CD8-positive, alpha-beta memory T cell (primary cell): ENCODE results near the gene MRPL1. TPM values are rescaled to one million over a fixed set of nuclear protein-coding genes. Genes with fewer than 3 reads are reported as not detected.

ENCODE experiments used
- CTCF ChIA-PET: fragments of 350-600 bp; sonication (Branson Sonifier 250); formaldehyde crosslinking; loops from one replicate; lab custom pipeline; 2021; ENCODE audit warnings: antibody characterized with exemption; lab: Charles Lee
- POLR2A ChIA-PET: fragments of 350-600 bp; sonication (Branson Sonifier 250); formaldehyde crosslinking; loops from one replicate; lab custom pipeline; 2021; ENCODE audit warnings: antibody characterized with exemption; lab: Charles Lee
- DNase-seq, 5 donors: peaks; one replicate each; pipeline versions ENCODE4 v3.0.0 to v3.0.0-alpha.2; 2020 to 2022; ENCODE audit warnings: mixed read lengths in 1 of 5
- H3K27ac ChIP-seq: one replicate; pipeline ENCODE4 v1.7.0; 2013; ENCODE audit warnings: low read depth, mild to moderate bottlenecking, low read length, moderate library complexity
- H3K27me3 ChIP-seq: 2 replicates; pipeline ENCODE4 v1.7.0; 2013; ENCODE audit warnings: low read length, mild to moderate bottlenecking; ENCODE audit not compliant: insufficient read depth, poor library complexity, severe bottlenecking
- H3K36me3 ChIP-seq: 2 replicates; pipeline ENCODE4 v1.7.0; 2013; ENCODE audit warnings: mild to moderate bottlenecking, low read length, moderate library complexity; ENCODE audit not compliant: insufficient read depth
- H3K4me1 ChIP-seq: 2 replicates; pipeline ENCODE4 v1.7.0; 2013; ENCODE audit warnings: mild to moderate bottlenecking, low read length, moderate library complexity; ENCODE audit not compliant: insufficient read depth
- H3K4me3 ChIP-seq: 2 replicates; pipeline ENCODE4 v1.7.0; 2013; ENCODE audit warnings: mild to moderate bottlenecking, low read length
- H3K9me3 ChIP-seq: 2 replicates; pipeline ENCODE4 v1.7.0; 2013; ENCODE audit warnings: mild to moderate bottlenecking, low read length
- H3K27ac Mint-ChIP-seq, 8 donors: one replicate each; pipeline ENCODE4 v1.8.0; 2020 to 2021; ENCODE audit warnings: mixed read lengths in 8 of 8, mild to moderate bottlenecking in 6 of 8, inconsistent platforms in 3 of 8, moderate library complexity in 3 of 8
- H3K27me3 Mint-ChIP-seq, 2 donors: one replicate each; pipeline ENCODE4 v1.8.0; 2020 to 2021; ENCODE audit warnings: mixed read lengths in 2 of 2, mild to moderate bottlenecking in 1 of 2, moderate library complexity in 1 of 2
- H3K36me3 Mint-ChIP-seq, 3 donors: one replicate each; pipeline ENCODE4 v1.8.0; 2020 to 2021; ENCODE audit warnings: mixed read lengths in 3 of 3, inconsistent platforms in 1 of 3, mild to moderate bottlenecking in 1 of 3
- H3K4me1 Mint-ChIP-seq, 3 donors: one replicate each; pipeline ENCODE4 v1.8.0; 2020 to 2021; ENCODE audit warnings: mixed read lengths in 3 of 3, inconsistent platforms in 1 of 3, mild to moderate bottlenecking in 1 of 3
- H3K4me3 Mint-ChIP-seq, 7 donors: one replicate each; pipeline ENCODE4 v1.8.0; 2020 to 2021; ENCODE audit warnings: mixed read lengths in 7 of 7, mild to moderate bottlenecking in 6 of 7, moderate library complexity in 4 of 7, inconsistent platforms in 2 of 7
- H3K9me3 Mint-ChIP-seq, 5 donors: one replicate each; pipeline ENCODE4 v1.8.0; 2020 to 2022; ENCODE audit warnings: mixed read lengths in 5 of 5, mild to moderate bottlenecking in 3 of 5, moderate library complexity in 2 of 5, inconsistent platforms in 1 of 5
- polyA plus RNA-seq: library from polyadenylated mRNA; unstranded; fragments of 300-500 nt; fragmentation: Illumina TruSeq; gene quantifications from one replicate; pipeline ENCODE4 v1.2.3, GENCODE V29; 2021
- total RNA-seq, 2 experiments: library from RNA; stranded (reverse); gene quantifications; one replicate each; pipeline ENCODE4 v1.2.3, GENCODE V29; 2021

The MRPL1 gene
- total RNA-seq = 10 to 100 TPM; 88.4 to 93.8 TPM
- 26.5 TPM for polyA plus RNA-seq

DNA sequence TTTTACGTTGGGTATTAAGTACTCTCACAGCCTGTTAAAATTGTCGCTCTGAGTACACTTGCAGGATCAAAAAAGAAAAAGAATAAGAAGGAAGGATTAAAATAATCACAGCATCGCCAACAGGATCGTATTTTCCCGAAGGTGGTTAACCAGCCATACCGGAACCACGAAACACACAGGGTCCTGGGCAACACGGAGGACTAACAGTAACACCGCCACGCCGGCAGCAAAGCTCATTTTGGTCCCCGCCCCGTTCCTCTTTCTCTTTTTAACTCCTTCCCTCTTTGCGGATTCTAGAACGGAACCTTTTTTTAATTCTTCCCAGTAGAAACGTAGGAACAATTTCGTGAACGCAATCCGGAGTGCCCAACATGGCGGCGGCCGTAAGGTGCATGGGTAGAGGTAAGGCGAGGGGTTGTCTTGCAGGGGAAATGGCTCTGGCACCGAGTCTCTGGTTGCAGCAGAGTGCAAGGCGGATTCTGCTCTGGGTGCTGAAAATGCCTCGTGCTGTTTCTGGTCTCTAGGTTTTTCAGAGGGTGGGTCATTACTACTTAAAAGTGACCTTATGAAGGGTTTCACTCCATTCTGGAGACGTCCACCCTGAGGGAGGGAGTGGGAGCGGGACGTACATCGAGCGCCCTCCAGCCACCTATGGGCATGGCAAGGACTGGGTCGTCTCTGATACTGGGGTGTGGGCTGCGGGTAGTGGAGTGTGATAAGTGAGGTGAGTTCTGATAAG lies at the start of gene MRPL1:
TSS of gene MRPL1 (plus strand) at position 353 of the 739 bp plus-strand sequence. CDS start at position 372, 19 bp downstream.
- Histone ChIP-seq H3K27me3 (no peaks in the 10 kb centered on the region), H3K4me3 (peak within 1 kb of the TSS; percentile 89), H3K36me3 (no peaks in the 10 kb centered on the region), H3K4me1 (peaks cover 34% of the 10 kb centered on the region), H3K9me3 (no peaks in the 10 kb centered on the region), H3K27ac (peak within 1 kb of the TSS; percentile 100)
- H3K27ac Mint-ChIP-seq = peak within 1 kb of the TSS; percentile 99 to 100 (median 99)
- H3K36me3 Mint-ChIP-seq = peaks cover 0 to 38% (median 2%) of the 10 kb centered on the region in 3 donors
- POLR2A ChIA-PET = interaction anchor here (0.5 to 10.6 kb wide), 15 partner anchors 10 to 1922 kb away, joined by 3 to 394 read pairs (median 4); partner anchors contain the start of genes CCNI, CNOT6L and NAAA
- H3K4me3 Mint-ChIP-seq = peak within 1 kb of the TSS; percentile 92 to 97 (median 96)
- CTCF ChIA-PET = interaction anchor here (0.8 to 4.3 kb wide), 18 partner anchors 9 to 786 kb away, joined by 3 to 68 read pairs (median 4); partner anchors contain the start of gene CNOT6L
- DNase-seq = peak; percentile 81 to 92 (median 91)
- H3K4me1 Mint-ChIP-seq = peaks cover 51 to 86% (median 76%) of the 10 kb centered on the region in 3 donors
- H3K27me3 Mint-ChIP-seq = peaks cover 0 to 12% of the 10 kb centered on the region in 2 donors
- peaks cover 0 to 4% (median 3%) of the 10 kb centered on the region in 5 donors for H3K9me3 Mint-ChIP-seq

DNA sequence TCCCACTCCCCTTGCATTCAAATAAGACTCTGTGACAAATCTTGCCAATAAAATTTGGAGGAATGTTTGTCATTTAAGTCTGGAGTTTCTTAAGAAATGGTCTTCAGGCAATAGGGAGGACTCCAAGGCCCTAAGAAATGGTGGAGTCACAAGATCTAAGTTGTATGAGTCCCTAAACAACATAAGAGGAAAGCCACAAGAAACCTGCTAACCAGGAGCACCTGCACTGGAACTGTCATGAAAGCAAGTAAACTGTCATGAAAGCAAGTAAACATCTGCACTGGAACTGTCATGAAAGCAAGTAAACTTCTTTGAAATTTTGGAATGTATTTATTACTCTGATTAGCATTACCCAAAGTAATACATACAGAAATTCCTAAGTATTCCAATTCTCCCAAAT lies 47.0 kb upstream of the MRPL1 start:
- Histone ChIP-seq H3K9me3 (no peaks in the 10 kb centered on the region), H3K27me3 (no peaks in the 10 kb centered on the region), H3K27ac (no peak overlapping the region), H3K4me3 (peak overlapping the region; percentile 24), H3K36me3 (no peaks in the 10 kb centered on the region), H3K4me1 (peaks cover 62% of the 10 kb centered on the region)
- peaks cover 68 to 75% (median 70%) of the 10 kb centered on the region in 3 donors for H3K4me1 Mint-ChIP-seq
- DNase-seq = no peak
- H3K9me3 Mint-ChIP-seq = peaks cover 0 to 6% (median 2%) of the 10 kb centered on the region in 5 donors
- CTCF ChIA-PET = no interaction called here
- H3K27ac Mint-ChIP-seq = peak overlapping the region in 7 of 8 donors; percentile 0 to 63 (median 44)
- H3K4me3 Mint-ChIP-seq = peak overlapping the region; percentile 38 to 81 (median 74)
- H3K36me3 Mint-ChIP-seq = peaks cover 4 to 71% (median 13%) of the 10 kb centered on the region in 3 donors
- H3K27me3 Mint-ChIP-seq = peaks cover 0 to 8% of the 10 kb centered on the region in 2 donors
- POLR2A ChIA-PET = interaction anchor here (8.0 kb wide), 1 partner anchor 44 kb away, joined by 394 read pairs; the partner anchor contains the start of gene MRPL1

DNA sequence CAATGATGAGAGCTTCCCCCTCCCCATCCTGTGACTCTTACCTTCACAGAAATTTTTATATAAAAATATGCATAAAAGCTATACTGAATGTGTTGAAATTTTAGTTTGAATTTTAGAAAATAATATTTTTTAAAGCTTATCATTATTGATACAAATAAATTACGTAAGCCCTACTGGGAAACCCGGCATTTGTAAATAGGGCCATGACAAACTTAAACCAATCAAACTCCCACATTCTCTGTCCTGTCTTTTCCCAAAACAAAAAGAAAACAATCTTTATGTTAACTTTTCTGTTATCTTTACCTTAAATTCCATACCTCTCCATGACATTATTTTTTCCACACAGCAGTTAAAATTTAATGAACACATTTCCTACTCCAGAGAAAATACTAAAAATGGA lies 46.1 kb upstream of the MRPL1 start:
- Mint-ChIP-seq H3K4me3 (peak overlapping the region; percentile 59 to 99 (median 75)), H3K27ac (peak overlapping the region in 5 of 8 donors; percentile 37 to 97 (median 68)), H3K4me1 (peaks cover 68 to 75% (median 70%) of the 10 kb centered on the region in 3 donors), H3K36me3 (peaks cover 4 to 66% (median 12%) of the 10 kb centered on the region in 3 donors), H3K27me3 (peaks cover 0 to 8% of the 10 kb centered on the region in 2 donors), H3K9me3 (peaks cover 0 to 6% (median 2%) of the 10 kb centered on the region in 5 donors)
- Histone ChIP-seq H3K27me3 (no peaks in the 10 kb centered on the region), H3K27ac (no peak overlapping the region), H3K9me3 (no peaks in the 10 kb centered on the region), H3K36me3 (no peaks in the 10 kb centered on the region), H3K4me1 (peaks cover 60% of the 10 kb centered on the region), H3K4me3 (no peak overlapping the region)
- POLR2A ChIA-PET = interaction anchor here (8.0 kb wide), 1 partner anchor 43 kb away, joined by 394 read pairs; the partner anchor contains the start of gene MRPL1
- DNase-seq = no peak
- CTCF ChIA-PET = interaction anchor here (3.2 kb wide), 1 partner anchor 46 kb away, joined by 40 read pairs; the partner anchor contains the start of gene MRPL1

DNA sequence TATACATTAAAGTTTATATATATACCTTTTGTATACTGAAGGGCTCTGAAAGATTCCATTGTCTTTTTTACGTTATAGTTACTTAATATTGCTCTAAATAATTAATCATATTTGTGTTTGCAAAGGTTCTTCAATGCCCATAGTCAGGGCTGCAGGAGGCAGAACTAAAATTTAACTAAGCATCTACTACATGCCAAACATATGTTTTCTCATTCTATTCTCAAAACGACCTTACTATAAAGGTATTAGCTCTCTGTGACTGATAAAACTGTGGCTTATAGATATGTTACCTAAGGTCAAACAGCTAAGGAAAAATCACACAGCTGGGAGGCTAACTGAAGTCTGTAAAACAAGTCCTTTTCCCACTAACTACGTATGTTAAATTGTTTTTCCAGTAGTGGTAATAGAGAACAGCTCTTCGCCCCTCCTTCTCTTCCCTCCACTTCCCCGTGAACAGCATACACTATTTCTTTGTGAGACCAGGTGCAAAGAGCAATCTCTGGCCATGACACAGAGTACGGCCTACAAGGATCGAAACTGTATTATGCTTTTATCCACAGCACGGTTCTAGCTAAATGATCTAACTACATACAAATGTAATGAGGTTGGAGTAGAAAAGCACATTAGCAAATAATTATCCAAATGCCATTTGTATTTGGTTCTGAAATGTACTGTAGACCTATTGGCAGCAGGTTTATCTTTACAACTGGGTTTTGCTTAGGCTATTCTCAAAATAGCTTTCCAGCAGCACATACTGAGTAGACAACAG lies 45.1 kb upstream of the MRPL1 start:
- no peak for DNase-seq
- Mint-ChIP-seq H3K4me3 (peak overlapping the region; percentile 86 to 100 (median 98)), H3K36me3 (peaks cover 4 to 58% (median 7%) of the 10 kb centered on the region in 3 donors), H3K4me1 (peaks cover 68 to 78% (median 71%) of the 10 kb centered on the region in 3 donors), H3K27ac (peak overlapping the region; percentile 92 to 99 (median 98)), H3K9me3 (peaks cover 0 to 6% (median 2%) of the 10 kb centered on the region in 5 donors), H3K27me3 (peaks cover 0 to 8% of the 10 kb centered on the region in 2 donors)
- Histone ChIP-seq H3K36me3 (no peaks in the 10 kb centered on the region), H3K27me3 (no peaks in the 10 kb centered on the region), H3K9me3 (no peaks in the 10 kb centered on the region), H3K4me3 (peak overlapping the region; percentile 75), H3K27ac (peak overlapping the region; percentile 92), H3K4me1 (peaks cover 60% of the 10 kb centered on the region)
- POLR2A ChIA-PET = interaction anchor here (0.8 to 8.0 kb wide), 5 partner anchors 16 to 42 kb away, joined by 3 to 394 read pairs (median 9); partner anchors contain the start of gene MRPL1
- CTCF ChIA-PET = interaction anchor here (0.6 to 3.2 kb wide), 6 partner anchors 8 to 45 kb away, joined by 3 to 40 read pairs (median 8); partner anchors contain the start of gene MRPL1

DNA sequence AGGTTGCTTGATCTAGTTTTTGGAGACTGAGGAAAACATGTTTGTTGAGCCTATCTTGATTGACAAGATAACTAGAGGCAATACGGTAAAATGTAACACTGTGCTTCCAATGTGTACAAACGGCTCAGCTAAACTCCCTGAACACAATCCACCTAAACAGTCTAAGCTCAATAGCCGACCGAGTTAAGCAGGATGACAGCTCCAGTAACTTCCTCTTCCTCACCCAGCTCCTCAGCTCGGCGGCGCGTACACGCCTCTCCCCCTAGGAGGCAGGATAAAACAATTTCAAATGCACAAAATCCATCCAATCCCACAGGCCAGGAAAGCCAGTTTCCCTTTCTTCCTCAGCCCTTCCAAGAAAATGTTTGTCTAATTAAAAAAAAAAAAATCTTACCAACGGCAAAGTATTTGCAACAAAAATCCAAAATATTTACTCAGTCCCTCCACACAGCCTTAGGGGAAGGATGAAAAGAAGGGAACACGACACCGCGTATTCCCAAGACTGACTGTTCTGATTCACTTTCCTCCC lies 44.5 kb upstream of the MRPL1 start:
- H3K4me1 ChIP-seq = peaks cover 61% of the 10 kb centered on the region
- no peaks in the 10 kb centered on the region for H3K27me3 ChIP-seq
- ChIA-PET CTCF (interaction anchor here (0.6 to 3.2 kb wide), 6 partner anchors 9 to 44 kb away, joined by 3 to 40 read pairs (median 8); partner anchors contain the start of gene MRPL1), POLR2A (interaction anchor here (0.8 to 8.0 kb wide), 6 partner anchors 17 to 42 kb away, joined by 3 to 394 read pairs (median 11); partner anchors contain the start of gene MRPL1)
- peak; percentile 30 to 62 (median 42) for DNase-seq
- peaks cover 0 to 6% (median 2%) of the 10 kb centered on the region in 5 donors for H3K9me3 Mint-ChIP-seq
- peaks cover 0 to 8% of the 10 kb centered on the region in 2 donors for H3K27me3 Mint-ChIP-seq
- H3K27ac ChIP-seq = peak overlapping the region; percentile 92
- H3K4me1 Mint-ChIP-seq = peaks cover 61 to 78% (median 71%) of the 10 kb centered on the region in 3 donors
- H3K27ac Mint-ChIP-seq = peak overlapping the region; percentile 92 to 99 (median 98)
- no peaks in the 10 kb centered on the region for H3K9me3 ChIP-seq
- peaks cover 4 to 53% (median 7%) of the 10 kb centered on the region in 3 donors for H3K36me3 Mint-ChIP-seq
- H3K36me3 ChIP-seq = no peaks in the 10 kb centered on the region
- H3K4me3 Mint-ChIP-seq = peak overlapping the region; percentile 86 to 100 (median 98)
- H3K4me3 ChIP-seq = peak overlapping the region; percentile 75

DNA sequence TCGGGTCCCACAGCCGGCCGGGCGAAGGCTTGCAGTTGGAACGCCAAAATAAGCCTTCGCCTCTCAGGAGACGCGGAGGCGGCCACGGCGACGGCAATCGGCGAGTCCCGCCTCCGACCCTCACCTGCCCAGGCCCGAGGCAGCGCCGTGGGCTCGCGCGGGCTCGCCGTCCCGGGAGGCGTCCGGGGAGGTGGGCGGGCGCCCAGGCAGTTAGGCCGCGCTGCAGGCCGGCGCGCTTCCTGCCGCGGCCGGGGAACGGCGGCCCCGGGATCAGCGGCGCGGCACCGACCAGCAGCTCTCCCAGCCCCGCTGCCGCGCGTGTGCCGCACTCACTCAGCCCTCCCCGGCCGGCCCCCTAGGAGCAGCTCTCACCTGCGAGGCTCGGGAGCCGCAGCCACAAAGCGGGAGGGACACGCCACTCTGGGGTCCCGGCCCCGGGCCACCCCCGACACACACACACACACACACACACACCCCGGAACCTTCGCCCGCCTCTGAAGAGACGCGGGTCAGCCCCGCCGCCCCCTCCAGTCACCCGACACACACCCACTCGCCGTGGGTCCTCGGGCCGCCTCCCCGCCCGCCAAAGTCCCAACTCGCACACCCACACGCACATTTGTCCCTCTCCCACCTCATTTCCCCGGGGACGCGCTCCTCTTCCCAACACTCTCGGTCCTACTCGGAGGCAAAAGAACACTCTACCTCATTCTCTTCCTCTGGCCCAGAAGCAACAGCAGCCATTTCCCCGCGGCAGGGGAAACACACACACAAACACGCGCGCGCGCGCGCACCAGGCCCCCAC lies 43.8 kb upstream of the MRPL1 start, which contains the start of gene CNOT6L:
TSS of gene CNOT6L (minus strand) at position 767 of the 802 bp plus-strand sequence. CDS start at position 707, 60 bp downstream.
- Mint-ChIP-seq H3K27ac (peak within 1 kb of the TSS; percentile 97 to 100 (median 99)), H3K4me3 (peak within 1 kb of the TSS; percentile 95 to 100 (median 99)), H3K9me3 (peaks cover 0 to 6% (median 2%) of the 10 kb centered on the region in 5 donors), H3K4me1 (peaks cover 56 to 76% (median 70%) of the 10 kb centered on the region in 3 donors), H3K27me3 (peaks cover 0 to 8% of the 10 kb centered on the region in 2 donors), H3K36me3 (peaks cover 4 to 48% (median 7%) of the 10 kb centered on the region in 3 donors)
- peaks cover 62% of the 10 kb centered on the region for H3K4me1 ChIP-seq
- H3K4me3 ChIP-seq = peak within 1 kb of the TSS; percentile 75
- CTCF ChIA-PET = interaction anchor here (1.4 to 3.2 kb wide), 5 partner anchors 9 to 44 kb away, joined by 5 to 40 read pairs (median 10); partner anchors contain the start of gene MRPL1
- H3K27ac ChIP-seq = peak within 1 kb of the TSS; percentile 97
- no peaks in the 10 kb centered on the region for H3K9me3 ChIP-seq
- no peaks in the 10 kb centered on the region for H3K36me3 ChIP-seq
- no peaks in the 10 kb centered on the region for H3K27me3 ChIP-seq
- peak; percentile 44 to 93 (median 79) for DNase-seq
- POLR2A ChIA-PET = interaction anchor here (1.7 to 8.0 kb wide), 4 partner anchors 18 to 41 kb away, joined by 8 to 394 read pairs (median 37); partner anchors contain the start of gene MRPL1
